ENCODE data around the gene ENDOV.

The ENDOV gene

DNA sequence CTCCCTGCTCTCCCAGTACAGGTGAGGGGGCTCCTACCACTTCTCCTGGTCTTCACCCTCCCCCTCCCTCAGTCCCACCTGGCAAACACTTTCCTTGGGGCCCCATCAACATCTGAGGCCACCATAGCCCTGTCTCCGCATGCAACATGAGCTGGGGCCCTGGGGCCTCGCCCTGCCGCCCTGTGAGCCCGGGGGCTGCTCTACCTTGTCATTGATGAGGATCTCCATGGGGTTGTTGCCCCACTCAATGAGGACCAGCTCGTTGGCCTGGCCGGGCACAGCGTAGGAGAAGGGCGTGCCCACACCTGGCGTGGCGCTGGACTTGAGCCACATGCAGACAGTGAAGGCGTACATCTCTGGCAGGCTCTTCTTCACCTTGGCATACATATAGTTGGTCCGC, 58.0 kb downstream of the ENDOV start:
- no peak for DNase-seq

DNA sequence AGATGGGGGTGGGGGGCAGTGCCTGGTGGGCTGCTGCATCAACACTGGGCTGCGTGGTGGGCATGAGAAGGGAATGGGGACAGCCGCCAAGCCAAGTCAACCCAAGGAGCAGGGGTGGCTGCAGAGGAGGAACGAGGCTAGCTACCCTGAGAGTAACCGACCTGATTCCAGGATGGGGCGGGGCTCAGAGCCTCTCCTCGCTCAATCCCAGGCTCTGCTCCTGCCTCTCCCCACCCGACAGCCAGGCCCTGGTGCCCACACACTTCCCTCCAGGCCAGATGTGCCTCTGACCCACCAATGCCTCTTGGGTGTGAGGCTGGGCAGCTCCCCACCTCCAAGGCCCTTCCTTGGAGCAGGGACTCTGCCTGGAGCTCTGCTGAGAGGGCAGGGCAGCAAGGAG, 58.7 kb downstream of the ENDOV start:
- no peak for DNase-seq

DNA sequence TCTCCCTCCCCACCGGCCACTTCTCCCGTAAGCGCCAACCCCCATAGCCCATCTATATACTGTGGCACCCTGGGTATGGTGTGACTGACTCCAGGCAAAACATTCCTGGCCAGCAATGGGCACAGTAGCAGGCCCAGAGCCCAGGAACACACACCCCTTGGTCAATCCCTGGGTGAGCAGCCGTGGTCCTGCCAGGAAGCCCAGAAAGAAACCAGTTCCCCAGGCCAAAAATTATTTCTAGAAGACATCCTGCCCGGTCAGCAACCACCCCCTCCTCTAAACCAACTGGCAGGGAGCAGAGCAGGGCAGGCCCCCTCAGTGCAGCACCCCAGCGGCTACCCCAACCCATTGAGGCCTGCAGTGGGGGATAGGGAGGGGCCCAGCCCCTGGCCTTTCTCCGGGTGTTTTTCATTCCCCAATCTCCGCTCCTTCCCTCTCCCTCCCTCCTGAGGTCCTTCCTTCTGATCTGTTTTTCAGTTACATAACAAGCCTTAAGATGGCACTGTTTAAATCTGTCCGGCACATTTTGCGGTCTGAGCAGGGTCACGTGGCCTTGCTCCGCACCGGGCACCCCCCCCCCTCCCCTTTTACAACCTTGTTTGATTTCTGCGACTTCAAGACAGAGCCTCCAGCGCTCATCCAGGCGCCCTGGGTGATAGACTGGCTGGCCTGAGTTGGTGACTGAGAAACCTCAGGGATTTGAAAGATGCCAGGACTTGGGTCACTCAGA, 59.4 kb downstream of the ENDOV start:
- DNase-seq, result no peak

DNA sequence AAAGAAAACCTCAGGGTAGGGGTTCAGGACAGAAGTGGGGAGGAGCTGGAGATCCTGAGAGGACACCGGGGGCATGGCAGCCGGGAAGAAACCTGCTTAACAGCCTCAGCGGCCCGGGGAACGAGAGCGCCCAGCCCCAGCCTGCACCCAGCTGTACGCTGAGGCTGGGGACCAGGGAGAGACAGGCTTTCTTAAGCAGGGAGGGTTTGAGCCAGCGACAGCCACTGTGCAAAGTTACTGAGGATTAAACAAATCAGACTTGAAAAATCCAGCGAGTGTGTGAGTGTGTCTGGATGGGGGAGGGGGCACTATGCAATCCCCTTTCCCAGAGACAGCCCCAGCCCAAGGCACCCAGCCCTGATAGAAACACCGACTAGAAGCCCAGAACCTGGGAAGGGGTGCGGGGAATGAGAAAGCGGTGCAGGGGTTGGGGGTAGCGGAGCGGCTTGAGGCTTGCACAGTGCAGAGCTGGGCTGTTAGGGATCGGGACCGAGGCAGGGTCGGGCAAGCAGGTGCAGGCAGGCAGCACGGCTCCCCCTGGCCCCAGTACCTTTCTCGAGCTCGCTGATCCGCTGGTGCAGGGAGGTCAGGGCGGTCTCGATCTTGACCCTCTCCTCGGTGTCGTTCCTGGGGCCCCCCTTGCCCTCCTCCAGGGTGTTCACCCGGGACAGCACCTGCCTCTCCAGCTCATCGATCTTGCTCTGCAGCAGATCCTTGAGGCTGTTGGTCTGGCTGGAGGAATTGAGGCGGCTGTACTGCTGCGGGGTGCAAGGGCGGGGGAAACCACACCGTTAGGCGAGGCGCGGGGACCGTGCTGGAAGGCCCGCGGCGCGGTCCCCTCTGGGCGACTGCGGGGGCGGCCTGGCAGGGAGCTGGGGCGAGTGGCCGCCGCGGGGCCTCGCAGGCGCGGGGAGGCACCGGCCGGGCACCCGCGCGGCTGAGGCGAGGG, 60.3 kb downstream of the ENDOV start:
- peak; percentile 46 for DNase-seq

DNA sequence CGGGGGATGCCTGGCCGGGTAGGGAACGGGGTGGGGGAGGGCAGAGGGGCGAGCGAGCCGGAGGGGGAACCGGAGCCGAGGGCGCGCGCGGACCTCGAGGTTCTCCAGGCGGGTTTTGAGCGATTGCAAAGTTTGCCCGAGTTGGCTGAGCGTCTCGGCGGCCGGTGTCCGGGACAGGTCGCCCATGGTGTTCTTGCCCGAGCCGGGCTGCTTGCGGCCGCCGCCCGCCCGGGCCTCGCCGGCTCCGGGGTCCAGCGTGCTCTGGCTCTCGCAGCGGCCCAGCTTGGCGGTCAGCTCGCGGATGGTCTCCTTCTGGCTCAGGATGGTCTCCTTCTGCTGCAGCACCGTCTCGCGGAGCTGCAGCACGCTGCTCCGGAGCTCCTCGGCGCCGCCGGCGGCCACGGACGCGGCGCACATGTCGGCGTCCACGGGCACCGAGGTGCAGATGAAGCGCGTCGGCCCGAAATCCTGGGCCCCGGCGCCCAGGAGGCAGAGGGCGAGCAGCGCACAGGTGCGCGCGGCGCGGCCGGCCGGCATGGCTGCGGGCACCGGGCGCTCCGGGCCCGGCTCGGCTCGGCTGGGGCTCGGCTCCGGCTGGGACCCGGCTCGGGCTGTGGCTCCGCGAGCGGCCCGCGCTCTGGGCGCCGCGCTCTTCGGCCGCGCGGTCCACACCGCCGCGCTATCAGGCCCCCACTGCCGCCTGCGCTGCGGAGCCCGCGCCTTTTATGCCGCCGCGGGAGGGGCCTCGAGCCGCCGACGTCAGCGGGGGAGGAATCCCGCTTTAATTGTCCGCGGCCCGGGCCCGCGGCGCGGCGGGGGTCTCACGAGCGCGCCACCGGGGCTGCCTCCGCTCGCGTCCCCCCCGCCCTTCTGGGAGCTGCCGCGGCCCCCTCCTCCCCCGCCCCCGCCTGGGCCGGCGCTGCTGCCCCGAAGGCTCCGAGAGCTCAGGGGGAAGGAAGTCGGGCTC, 61.2 kb downstream of the ENDOV start, which contains the start of gene NPTX1:
Gene NPTX1 (minus strand): TSS at position 698 of the 967 bp plus-strand sequence. CDS start 161 bp downstream, at position 537.
- DNase-seq, result peak; percentile 52

DNA sequence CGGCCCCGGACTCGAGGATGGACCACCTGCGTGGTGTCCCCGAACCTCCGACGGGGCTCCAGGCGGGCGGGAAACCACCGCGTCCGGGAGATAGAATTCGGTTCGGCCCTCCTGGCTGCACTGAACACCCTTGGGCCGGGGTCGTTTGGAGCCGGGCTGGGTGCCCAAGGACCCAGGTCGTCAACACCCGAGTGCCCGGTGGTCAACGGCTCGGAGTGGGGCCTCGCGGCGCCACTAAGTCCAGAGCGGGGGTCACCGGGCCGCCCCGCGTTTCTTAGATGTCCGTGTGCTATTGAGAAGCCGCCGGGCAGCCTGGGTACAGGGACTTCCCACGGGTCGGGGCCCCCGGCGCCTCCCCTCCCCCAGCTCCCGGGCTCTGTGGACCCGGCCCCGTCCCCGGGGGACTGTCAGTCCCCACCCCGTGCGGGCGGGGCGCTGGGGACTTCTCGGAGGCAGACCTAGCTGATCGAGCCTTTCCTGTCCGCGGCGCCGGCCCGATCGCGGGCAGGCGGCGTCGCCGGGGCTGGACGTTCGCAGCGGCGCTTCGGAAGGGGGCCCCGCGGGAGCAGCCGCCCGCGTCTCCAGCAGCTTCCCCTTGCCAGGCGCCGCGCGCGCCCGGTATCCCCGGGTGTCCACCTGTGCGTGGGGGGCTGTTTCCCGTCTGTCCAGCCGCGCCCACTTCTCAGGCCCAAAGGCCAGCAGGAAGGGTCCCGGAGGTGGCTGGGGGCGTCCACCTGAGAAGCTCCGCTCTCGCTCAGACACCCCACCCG, 62.1 kb downstream of the ENDOV start:
- peak; percentile 46 for DNase-seq

DNA sequence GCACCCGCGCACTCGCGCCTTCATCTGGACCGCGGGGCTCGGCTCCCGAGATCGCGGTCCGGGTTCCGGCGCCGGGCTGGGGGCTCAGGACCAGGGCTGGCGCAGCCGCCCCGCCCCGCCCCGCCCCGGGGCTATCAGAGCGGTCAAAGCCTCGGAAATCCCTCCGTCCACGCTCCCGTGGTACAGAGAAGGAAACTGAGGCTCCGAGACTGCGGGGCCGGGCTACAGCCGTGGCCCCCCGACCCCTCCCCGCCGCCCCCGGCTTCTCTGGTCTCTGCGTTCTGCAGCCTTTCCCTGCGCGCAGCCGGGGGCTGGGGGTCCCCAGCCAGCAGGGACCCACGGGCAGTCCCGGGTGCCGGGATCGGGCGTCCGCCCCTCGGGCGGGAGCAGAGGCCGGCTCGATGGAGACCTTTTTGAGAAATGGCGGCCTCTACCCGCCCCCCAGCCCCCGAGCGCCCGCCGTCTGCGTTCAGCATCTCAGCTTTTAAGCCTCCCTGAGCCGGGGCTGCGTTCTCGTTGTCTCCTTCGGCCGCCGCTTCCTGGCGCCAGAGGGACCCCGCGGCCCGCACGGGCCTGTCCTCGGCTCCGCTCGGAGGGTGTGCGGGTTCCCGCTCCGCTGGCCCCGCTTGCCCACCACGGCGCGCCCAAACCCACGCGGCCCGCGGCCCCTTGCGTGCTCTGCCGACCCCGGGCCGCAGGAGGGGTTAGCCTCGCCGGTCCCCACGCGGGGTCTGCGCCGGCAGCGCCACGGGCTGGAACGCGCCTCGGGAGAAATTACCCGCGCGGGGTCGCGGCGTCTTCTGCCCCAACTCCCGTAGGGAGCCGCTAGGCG, 62.9 kb downstream of the ENDOV start:
- DNase-seq, result peak; percentile 70

DNA sequence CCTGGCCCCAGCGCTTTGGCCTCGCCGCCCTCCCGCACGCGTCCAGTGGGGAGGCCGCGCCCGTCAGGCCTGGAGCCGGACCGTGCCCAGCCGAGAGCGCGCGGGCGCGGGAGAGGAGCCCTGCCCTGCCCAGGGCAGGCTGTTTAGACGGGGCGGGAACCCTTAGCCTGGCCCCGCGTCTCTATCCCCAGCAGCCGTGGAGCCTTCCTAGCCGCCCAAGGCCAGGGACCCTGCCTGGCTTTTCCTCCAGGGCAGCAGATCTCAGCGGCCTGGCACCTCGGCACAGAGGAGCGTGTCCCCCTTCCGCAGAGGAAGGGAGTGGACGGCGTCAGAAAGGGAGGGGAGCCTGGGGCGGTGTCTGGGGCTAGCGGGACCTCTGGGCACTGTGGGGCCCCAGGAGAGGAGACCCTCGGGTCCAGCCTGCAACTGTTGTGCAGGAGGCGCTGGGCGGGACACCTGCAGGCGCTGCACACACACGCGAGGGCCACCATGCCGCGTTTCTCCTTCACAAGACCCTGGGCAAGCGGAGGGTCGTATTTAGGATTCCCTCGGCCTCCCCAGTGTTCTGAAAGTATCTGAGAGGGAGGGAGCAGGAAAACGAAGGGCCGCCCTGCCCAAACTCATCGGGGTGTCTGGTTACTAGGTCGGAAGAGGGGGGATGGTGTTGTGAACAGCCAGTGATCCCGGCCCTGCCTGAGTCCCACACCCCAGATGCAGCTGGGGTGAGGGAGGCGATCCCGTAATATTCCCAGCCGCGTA, 63.7 kb downstream of the ENDOV start:
- DNase-seq, result no peak

DNA sequence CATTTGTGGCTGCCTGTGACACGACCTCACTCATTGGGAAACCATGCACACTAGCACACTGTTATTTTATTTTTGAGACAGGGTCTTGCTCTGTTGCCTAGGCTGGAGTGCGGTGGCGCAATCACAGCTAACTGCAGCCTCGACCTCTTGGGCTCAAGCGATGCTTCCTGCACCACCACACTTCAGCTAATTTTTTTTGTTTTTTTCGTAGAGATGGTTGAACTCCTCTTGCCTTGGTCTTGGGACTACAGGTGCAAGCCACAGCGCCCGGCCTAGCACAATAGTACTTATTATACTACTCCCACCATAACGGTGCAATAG, 64.2 kb downstream of the ENDOV start:
- DNase-seq, result no peak

DNA sequence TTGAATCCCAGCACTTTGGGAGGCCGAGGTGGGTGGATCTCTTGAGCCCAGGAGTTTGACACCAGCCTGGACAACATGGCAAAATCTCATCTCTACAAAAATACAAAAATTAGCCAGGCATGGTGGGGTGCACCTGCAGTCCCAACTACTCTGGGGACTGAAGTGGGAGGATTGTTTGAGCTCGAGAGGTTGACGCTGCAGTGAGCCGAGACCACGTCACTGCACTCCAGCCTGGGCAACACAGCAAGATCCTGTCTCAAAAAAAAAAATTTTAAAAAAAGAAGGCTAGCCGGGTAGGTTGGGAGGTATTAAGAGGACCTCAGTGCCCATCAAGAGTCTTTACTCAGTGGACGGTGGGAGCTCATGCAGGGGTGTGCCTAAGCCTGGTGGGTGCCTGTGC, 65.3 kb downstream of the ENDOV start:
- no peak for DNase-seq

DNA sequence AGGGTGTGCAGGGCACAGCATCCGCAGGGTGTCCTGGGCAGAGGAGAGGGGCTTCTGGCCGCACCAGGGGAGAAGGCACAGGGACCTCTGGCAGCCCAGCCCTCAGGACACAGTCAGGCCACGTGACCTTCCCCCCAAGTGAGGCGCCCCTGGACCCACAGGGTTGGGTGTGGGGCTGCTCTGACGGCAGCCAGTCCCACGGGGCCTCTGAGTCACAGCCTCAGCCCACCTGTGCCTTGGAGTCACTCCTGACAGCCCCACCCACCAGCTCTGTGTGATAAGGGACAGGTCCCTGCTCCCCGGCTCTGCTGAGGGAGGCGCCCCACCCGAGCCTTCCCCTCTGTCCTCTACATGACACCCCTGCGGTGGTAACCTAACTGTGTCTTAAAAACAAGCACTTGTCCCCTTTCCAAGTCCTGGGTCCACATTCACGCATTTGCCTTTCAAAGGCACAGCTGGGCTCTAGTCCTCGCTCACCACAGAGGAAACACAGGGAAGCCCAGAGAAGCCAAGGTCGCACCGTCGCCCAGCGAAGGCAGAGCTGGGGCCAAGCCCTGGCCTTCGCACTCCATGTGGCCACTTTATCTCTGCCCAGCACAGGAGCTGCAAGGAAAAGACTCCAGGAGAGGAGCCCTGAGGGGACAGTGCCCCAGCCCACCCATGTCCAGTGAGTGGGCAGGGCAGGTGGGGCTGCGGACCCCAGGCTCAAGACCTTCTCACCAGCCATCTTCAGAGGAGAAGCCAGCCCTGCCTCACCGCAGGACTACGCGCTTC, 66.5 kb downstream of the ENDOV start:
- DNase-seq, result no peak

DNA sequence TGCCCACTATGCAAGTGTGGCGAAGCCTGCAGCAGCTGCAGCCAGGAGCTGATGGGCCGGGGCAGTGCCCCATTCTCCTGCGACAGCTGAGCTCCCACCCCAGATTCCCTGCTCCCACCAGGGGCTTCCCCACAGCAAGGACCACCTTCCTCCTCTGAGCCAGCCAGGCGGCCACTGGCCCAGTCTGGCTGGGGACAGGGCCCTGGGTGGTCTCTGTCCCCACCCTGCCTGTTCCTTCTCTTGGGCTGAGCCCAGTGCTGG, 67.0 kb downstream of the ENDOV start:
- DNase-seq, result no peak

DNA sequence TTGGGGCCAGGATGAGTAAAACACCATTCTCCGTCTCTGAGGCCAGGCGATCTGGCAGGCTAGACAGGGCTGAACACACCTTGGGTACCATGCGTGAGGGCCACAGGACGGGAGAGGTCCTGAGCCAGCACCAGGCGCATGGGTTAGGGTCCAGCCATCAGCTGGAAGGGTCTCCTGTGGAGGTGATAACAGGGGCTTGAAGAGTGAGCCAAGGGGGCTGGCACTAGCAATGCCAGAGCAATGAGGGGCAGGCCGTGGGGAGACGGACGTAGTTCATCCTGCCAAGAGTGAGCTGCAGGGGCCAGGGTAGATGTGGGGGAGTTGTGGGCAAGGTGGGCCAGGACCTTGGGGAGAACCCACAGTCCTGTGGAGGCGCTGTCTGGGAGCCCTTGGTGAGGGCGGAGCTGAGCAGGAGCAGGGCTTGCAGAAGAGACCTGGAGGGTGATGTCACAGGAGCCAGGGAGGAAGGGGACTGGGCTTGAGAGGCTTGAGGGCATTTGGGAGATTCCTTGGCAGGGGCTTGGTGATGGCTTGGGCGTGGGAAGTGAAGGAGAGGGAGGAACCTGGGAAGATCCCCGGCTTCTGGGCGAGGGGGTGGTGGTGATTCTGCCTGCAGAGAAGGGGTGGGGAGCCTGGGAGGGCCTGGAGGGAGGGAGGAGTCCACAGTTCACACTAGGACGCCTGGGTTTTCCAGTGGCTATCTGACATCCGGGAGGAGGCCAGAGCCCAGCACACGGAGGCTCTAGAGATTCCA, 67.8 kb downstream of the ENDOV start:
- no peak for DNase-seq

DNA sequence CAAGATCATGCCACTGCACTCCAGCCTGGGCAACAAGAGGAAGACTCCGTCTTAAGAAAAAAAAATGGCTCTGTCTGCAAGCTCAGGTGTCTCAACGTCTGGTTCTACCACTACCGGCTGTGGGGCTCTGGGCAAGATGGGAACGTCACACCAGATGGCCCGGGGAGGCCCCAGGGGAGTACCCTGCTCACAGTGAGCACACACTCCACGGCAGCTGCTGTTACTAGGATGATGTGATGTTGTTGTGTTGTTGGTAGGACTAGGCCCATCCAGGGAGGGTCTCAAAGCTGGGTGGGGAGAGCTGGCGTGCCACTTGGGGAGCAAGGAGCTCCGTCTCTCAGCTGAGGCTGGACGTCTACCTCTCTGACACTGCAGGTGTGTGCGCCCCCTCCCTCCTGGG, 70.9 kb downstream of the ENDOV start:
- DNase-seq, result peak; percentile 39

DNA sequence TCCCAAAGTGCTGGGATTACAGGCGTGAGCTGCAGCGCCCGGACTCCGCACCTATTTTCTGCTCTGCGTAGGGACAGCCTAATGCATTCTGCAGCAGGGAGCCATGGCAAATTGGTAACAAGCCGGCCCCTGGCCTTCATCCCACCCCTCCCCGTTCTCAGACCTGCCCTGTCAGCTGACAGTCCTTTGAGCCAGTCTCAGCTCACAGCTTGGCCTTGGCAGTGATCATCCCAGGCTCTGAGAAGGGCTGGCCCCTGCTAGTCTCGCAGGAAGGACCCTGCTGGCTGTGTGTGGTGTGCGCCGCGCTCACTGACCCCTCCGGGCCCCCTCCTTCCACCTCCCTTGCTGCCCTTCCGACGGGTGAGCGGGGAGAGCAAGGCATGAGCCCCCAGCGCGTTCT, 71.7 kb downstream of the ENDOV start:
- no peak for DNase-seq

DNA sequence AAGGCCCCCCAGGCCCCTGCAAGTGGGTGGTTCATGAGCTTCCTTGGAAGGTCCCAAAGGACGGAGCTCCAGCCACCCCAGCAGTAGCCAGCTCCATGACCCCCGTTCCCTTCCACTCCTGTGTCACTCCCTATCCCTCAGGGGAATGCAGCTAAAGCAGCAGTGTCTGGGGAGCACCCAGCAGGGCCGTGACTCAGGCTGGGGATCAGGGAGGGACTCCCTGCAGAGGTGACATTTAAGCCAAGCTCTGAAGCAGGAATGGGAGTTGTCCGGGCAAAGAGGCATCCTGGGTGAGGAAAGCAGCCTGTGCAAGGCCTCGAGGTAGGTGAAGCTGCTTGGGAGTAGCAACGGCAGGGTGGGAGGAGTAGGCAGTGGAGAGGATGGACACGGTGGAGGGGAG, 72.5 kb downstream of the ENDOV start:
- no peak for DNase-seq
